Testis (tissue), 2 donors: ENCODE measurements around the gene RYR3.

ENCODE experiments used
- CTCF ChIP-seq, 3 experiments: fragments of 450-650 bp in 2 of 3; fragments of 200-600 bp in 1 of 3; sonication (generic) in 1 of 3; IDR thresholded peaks; one replicate each; pipeline ENCODE4 v1.5.1; 2016 to 2019; ENCODE audit warnings: antibody characterized with exemption in 3 of 3, mild to moderate bottlenecking in 2 of 3, moderate library complexity in 1 of 3
- POLR2A ChIP-seq: fragments of 450-650 bp; IDR thresholded peaks from one replicate; pipeline ENCODE4 v1.6.1; 2017; ENCODE audit warnings: antibody characterized with exemption, mild to moderate bottlenecking, moderate library complexity

- TF ChIP-seq CTCF (IDR thresholded peaks at IDR 0.05) (no peak), POLR2A (no peak)
These were observed 395.4 kb downstream of the RYR3 start for GRCh38 chr15:33706173-33706572.
